Neural cell (in vitro differentiated cells): Measurements from ENCODE around the gene CLEC18A.
"Not testable (repeated sequence)": the region's sequence is repeated elsewhere in the genome, so short reads cannot be mapped to it uniquely, and the experiment has no call there.

Experiments
- CTCF ChIP-seq: fragments of 450-650 bp; IDR thresholded peaks from 2 replicates; pipeline ENCODE4 v1.5.1; 2014; ENCODE audit warnings: antibody characterized with exemption, mild to moderate bottlenecking, moderate library complexity; ENCODE audit not compliant: poor library complexity, severe bottlenecking
- EP300 ChIP-seq: fragments of 450-650 bp; conservative IDR thresholded peaks from 2 replicates; pipeline ENCODE4 v1.6.1; 2014; ENCODE audit warnings: antibody characterized with exemption, mild to moderate bottlenecking, moderate library complexity; ENCODE audit not compliant: poor library complexity, severe bottlenecking
- EZH2 ChIP-seq: fragments of 200-600, 300-800 bp; shearing (Covaris generic), sonication (generic); IDR thresholded peaks from 2 replicates; pipeline ENCODE4 v1.6.1; 2014; ENCODE audit warnings: antibody characterized with exemption, low read length, borderline replicate concordance, mild to moderate bottlenecking; ENCODE audit not compliant: insufficient read depth, poor library complexity, severe bottlenecking
- MXI1 ChIP-seq: fragments of 450-650 bp; conservative IDR thresholded peaks from 2 replicates; pipeline ENCODE4 v1.6.1; 2014; ENCODE audit warnings: antibody characterized with exemption, mild to moderate bottlenecking; ENCODE audit not compliant: poor library complexity, severe bottlenecking
- POLR2AphosphoS5 ChIP-seq: IDR thresholded peaks from 2 replicates; pipeline ENCODE4 v1.6.1; 2012
- RAD21 ChIP-seq: fragments of 450-650 bp; conservative IDR thresholded peaks from 2 replicates; pipeline ENCODE4 v1.6.1; 2014; ENCODE audit warnings: antibody characterized with exemption, mild to moderate bottlenecking, moderate library complexity
- REST ChIP-seq: IDR thresholded peaks from 2 replicates; pipeline ENCODE4 v1.6.1; 2012; ENCODE audit warnings: borderline replicate concordance
- SMC3 ChIP-seq: fragments of 450-650 bp; conservative IDR thresholded peaks from 2 replicates; pipeline ENCODE4 v1.6.1; 2014; ENCODE audit warnings: antibody characterized with exemption, mild to moderate bottlenecking, moderate library complexity; ENCODE audit not compliant: poor library complexity
- TAF1 ChIP-seq: IDR thresholded peaks from 2 replicates; pipeline ENCODE4 v1.6.1; 2012; ENCODE audit warnings: low read depth

GRCh38 chr16:69951672-69952031 lies 518 bp downstream of the CLEC18A start:
- not testable (repeated sequence) for TF ChIP-seq CTCF, EZH2, MXI1, REST, EP300, RAD21, POLR2AphosphoS5, SMC3, TAF1
